H1 (cell line): ENCODE measurements around the gene DMBX1.

Experiments used
- CTCF ChIP-seq, 3 experiments: IDR thresholded peaks; 1 replicate in 2 of 3; 2 replicates in 1 of 3; pipeline versions ENCODE4 v1.5.1 to v1.6.1; 2011; ENCODE audit warnings: low read length in 3 of 3, mild to moderate bottlenecking in 3 of 3, inconsistent platforms in 2 of 3, low read depth in 1 of 3, moderate library complexity in 1 of 3; ENCODE audit not compliant: insufficient read depth in 1 of 3; ENCODE audit errors: control extremely low read depth in 1 of 3
- EP300 ChIP-seq, 2 experiments: IDR thresholded peaks; 1 replicate in 1 of 2; 2 replicates in 1 of 2; pipeline ENCODE4 v1.6.1; 2011 to 2012; ENCODE audit warnings: low read depth in 2 of 2, low read length in 2 of 2, mild to moderate bottlenecking in 2 of 2, borderline replicate concordance in 1 of 2, inconsistent platforms in 1 of 2, moderate library complexity in 1 of 2
- EZH2 ChIP-seq: fragments of 200-600 bp; sonication (generic); IDR thresholded peaks from 2 replicates; pipeline ENCODE4 v1.7.1; 2012; ENCODE audit warnings: low read depth, mild to moderate bottlenecking, moderate library complexity, low read length, inconsistent platforms; ENCODE audit not compliant: severe bottlenecking
- GTF2F1 ChIP-seq: IDR thresholded peaks from 2 replicates; pipeline ENCODE4 v1.6.1; 2012; ENCODE audit warnings: low read depth, low read length, improper control_type of control experiment, borderline replicate concordance

GRCh38 chr1:46466477-46467182 lies 23.0 kb upstream of the DMBX1 start:
- TF ChIP-seq EZH2: peak; percentile 71
- TF ChIP-seq GTF2F1: no peak
- TF ChIP-seq CTCF (IDR thresholded peaks at IDR 0.05; ENCODE audit: control extremely low read depth in 1 of 3, insufficient read depth in 1 of 3, low read depth in 1 of 3, low read length in 3 of 3): no peak
- TF ChIP-seq EP300 (IDR thresholded peaks at IDR 0.05; ENCODE audit: borderline replicate concordance in 1 of 2, low read depth in 2 of 2, low read length in 2 of 2): no peak
